ENCODE data around the gene STIL. TPM values are rescaled to one million over a fixed set of nuclear protein-coding genes. Genes with fewer than 3 reads are reported as not detected.
A peak's percentile ranks its signal among the peaks of the same experiment; 100 is the strongest.

STIL gene
- total RNA-seq, 1 donor from 2014 or later, result 5.4 TPM

- Mint-ChIP-seq H3K36me3 (ENCODE audit: unreplicated experiment) (no peaks in the 10 kb centered on the region), H3K4me3 (ENCODE audit: unreplicated experiment) (peak overlapping the region; percentile 86), H3K27me3 (ENCODE audit: unreplicated experiment) (peaks cover 60% of the 10 kb centered on the region), H3K27ac (ENCODE audit: unreplicated experiment) (peak overlapping the region; percentile 78), H3K9me3 (ENCODE audit: unreplicated experiment) (peaks cover 15% of the 10 kb centered on the region), H3K4me1 (ENCODE audit: low read depth, unreplicated experiment) (peaks cover 8% of the 10 kb centered on the region)
- TF ChIP-seq CTCF (IDR thresholded peaks at IDR 0.05; ENCODE audit: partially characterized antibody, unreplicated experiment), result no peak
- no peak for DNase-seq
Observed at GRCh38 chr1:47231301-47232186, 82.4 kb downstream of the STIL start.

GRCh38 chr1:47230692-47231300 is 83.2 kb downstream of the STIL start:
- H3K4me1 Mint-ChIP-seq (ENCODE audit: low read depth, unreplicated experiment), result peaks cover 9% of the 10 kb centered on the region
- DNase-seq, result peak; percentile 51
- no peak overlapping the region for H3K27ac Mint-ChIP-seq (ENCODE audit: unreplicated experiment)
- H3K27me3 Mint-ChIP-seq (ENCODE audit: unreplicated experiment), result peaks cover 62% of the 10 kb centered on the region
- peaks cover 15% of the 10 kb centered on the region for H3K9me3 Mint-ChIP-seq (ENCODE audit: unreplicated experiment)
- no peak for TF ChIP-seq CTCF (IDR thresholded peaks at IDR 0.05; ENCODE audit: partially characterized antibody, unreplicated experiment)
- H3K4me3 Mint-ChIP-seq (ENCODE audit: unreplicated experiment), result no peak overlapping the region
- H3K36me3 Mint-ChIP-seq (ENCODE audit: unreplicated experiment), result no peaks in the 10 kb centered on the region

GRCh38 chr1:47229886-47230691 is 83.9 kb downstream of the STIL start:
- Mint-ChIP-seq H3K4me3 (ENCODE audit: unreplicated experiment) (peak overlapping the region; percentile 63), H3K4me1 (ENCODE audit: low read depth, unreplicated experiment) (peaks cover 9% of the 10 kb centered on the region), H3K36me3 (ENCODE audit: unreplicated experiment) (no peaks in the 10 kb centered on the region), H3K9me3 (ENCODE audit: unreplicated experiment) (peaks cover 15% of the 10 kb centered on the region), H3K27ac (ENCODE audit: unreplicated experiment) (peak overlapping the region; percentile 48), H3K27me3 (ENCODE audit: unreplicated experiment) (peaks cover 63% of the 10 kb centered on the region)
- no peak for TF ChIP-seq CTCF (IDR thresholded peaks at IDR 0.05; ENCODE audit: partially characterized antibody, unreplicated experiment)
- no peak for DNase-seq

GRCh38 chr1:47229031-47229885 is 84.7 kb downstream of the STIL start:
- Mint-ChIP-seq H3K4me1 (ENCODE audit: low read depth, unreplicated experiment) (peaks cover 9% of the 10 kb centered on the region), H3K27ac (ENCODE audit: unreplicated experiment) (no peak overlapping the region), H3K27me3 (ENCODE audit: unreplicated experiment) (peaks cover 62% of the 10 kb centered on the region), H3K4me3 (ENCODE audit: unreplicated experiment) (no peak overlapping the region), H3K36me3 (ENCODE audit: unreplicated experiment) (no peaks in the 10 kb centered on the region), H3K9me3 (ENCODE audit: unreplicated experiment) (peaks cover 15% of the 10 kb centered on the region)
- DNase-seq, result no peak
- TF ChIP-seq CTCF (IDR thresholded peaks at IDR 0.05; ENCODE audit: partially characterized antibody, unreplicated experiment), result no peak

All from glutamatergic neuron (in vitro differentiated cells).